Measurements from ENCODE around the gene FETUB.

The FETUB gene

DNA sequence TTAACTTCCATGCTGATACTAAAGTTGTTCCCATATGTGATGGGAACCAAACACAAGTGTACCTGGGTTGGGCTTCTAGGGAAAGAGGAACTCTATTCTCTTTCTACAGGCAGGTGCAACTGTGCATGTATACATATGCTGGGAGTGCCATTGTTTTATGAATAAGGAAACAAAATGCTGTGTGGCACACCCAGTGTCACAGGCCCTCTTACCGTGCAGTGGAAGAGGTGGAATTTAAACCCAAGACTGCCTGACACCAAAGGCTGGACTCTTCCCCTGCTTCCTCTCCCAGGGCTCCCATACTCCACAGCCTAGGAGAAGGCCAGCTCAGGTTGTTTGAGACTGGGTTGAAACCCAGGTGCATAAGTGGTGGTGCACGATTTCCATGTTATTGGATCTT is 1.9 kb upstream of the FETUB start:
- DNase-seq = no peak

DNA sequence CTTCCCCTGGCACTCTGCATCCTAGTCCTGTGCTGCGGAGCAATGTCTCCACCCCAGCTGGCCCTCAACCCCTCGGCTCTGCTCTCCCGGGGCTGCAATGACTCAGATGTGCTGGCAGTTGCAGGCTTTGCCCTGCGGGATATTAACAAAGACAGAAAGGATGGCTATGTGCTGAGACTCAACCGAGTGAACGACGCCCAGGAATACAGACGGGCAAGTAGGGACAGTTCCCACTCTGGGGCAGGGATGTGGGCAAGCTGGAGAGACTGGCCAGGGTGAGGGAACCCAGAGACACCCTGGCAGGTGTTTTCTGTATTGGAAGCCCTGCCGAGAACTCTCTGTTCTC is 247 bp downstream of the FETUB start:
- DNase-seq = no peak

DNA sequence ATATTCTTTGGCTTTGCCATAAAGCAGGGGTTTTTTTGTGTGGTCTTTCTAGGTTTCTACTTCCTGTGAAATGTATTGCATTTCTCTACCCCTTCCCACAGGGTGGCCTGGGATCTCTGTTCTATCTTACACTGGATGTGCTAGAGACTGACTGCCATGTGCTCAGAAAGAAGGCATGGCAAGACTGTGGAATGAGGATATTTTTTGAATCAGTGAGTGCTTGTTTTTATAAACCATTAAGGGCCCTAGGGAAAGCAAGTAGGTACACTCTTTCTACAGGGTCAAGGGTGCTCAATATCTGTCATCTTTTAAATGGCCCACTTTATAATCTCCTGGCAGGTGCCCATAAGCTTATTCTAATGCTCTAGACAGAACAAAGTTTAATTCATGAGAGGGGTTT is 730 bp downstream of the FETUB start:
- no peak for DNase-seq

DNA sequence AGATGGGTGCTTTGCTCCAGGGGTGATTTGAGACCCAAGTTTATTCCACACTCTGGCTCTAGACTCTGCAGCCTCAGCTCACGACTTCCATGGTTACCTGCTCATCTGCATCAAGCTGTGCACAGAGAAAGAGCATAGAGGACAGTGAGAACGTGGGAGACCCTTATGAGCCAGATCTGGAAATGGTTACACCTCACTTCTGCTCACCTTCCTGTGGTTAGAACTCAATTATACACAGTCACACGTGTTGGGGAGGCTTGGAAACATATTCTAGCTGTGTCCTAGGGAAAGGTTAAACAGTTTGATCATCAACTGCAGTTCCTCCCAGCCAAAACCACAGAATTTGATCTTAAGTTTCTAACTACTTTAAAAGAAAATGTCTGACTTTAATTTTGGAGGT is 1.8 kb downstream of the FETUB start:
- no peak for DNase-seq

DNA sequence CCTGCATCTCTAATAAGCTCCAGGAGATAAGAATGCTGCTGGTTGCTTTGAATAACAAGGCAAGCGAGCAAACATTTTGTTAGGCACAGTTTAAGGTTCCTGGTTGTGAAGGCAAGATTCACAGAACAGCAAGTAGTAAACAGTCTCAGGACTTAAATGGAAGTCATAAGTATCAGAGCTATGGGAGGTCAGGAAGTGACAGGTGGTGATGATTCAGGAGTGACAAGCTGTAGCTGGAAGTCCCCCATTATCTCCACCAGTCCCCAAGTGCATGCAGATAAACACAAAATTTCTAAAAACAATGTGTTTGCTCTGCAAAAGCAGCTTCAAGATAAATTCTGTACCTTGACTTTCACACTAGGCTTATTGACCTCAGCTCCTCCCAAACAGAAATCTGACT is 3.3 kb downstream of the FETUB start:
- no peak for DNase-seq

DNA sequence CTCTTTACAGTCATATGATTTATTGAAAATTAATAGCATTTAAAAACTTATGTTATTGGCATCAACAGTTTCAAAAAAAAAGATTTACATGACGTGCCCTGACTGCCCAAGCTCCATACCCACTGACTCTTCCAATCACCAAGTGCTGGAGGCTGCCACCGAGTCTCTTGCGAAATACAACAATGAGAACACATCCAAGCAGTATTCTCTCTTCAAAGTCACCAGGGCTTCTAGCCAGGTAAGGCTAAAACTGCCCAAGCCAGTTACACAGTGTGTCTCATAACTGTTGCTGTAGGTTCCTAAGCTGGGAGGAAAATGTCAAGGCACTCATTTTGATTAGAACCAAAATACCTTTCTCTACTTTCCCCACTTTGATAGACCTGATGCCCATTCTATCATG is 4.5 kb downstream of the FETUB start:
- DNase-seq = no peak

DNA sequence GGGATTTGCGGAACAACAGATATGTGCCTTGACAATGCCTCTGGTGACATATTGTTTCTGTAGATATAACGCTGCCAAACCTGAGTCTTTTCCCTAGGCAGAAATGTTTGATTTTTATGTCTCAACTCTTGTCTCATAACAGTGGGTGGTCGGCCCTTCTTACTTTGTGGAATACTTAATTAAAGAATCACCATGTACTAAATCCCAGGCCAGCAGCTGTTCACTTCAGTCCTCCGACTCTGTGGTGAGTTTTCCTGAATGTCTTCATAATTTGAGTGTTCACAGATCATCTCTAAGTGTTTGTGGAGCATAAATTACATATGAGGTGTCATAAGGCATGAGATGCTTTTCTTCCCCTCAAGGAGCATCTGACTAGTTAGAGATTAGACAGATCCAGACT is 5.9 kb downstream of the FETUB start:
- no peak for DNase-seq

DNA sequence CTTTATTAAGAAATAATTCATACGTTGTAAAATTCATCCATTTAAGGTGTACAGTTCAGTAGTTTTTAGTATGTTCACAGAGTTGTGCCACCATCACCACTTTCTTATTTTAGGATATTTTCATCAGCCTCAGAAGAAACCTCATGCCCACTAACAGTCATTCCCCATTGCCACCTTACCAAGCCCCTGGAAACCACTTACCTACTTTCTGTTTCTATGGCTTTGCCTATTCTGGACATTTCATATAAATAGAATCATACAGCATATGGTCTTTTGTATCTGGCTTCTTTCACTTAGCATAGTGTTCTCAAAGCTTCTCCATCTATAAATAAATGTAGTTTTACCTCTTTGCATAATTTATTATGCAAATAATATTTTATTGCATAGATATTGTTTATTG is 6.6 kb downstream of the FETUB start:
- no peak for DNase-seq

DNA sequence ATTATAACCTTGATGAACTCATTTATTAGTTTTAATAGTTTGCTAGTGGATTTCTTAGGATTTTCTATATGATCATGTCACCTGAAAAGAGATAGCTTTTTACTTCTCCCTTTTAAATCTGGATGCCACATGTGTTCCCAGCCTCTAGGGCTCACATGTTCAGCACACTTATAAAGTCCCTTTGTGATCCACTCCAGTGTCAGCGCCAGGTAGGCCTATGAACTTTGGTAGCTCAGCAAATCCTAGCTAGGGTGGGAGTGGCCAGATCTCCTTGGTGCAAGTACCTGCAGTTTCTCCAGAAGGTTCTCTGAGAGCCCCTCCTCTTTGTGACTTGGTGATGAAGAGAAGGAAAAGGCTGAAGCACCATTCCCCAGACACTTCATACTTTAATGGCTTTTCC is 8.7 kb downstream of the FETUB start:
- DNase-seq = no peak

DNA sequence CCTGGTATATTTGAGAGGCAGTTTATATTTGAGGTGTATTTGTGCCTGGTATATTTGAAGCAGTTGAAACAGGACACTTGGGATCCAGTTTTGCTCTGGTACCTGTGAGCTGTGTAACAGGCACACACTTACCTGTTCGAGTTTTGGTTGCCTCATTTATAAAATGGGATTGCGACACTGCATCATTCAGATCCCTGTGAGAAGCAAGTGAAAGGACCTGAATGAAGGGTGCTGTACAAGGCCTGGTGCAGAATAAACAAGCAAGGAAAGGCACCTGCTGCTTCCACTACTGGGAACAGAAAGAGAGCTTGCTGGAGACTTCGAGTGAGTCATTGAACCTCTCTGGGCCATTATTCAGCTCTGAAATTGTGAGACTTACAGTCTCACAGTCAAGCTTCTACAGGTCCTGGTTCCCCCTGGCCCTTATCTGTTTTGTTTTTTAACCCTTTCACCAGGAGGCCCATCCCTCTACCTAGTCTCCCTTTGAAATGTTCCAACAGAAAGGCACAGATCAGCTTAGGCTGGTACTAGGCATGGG is 11.5 kb downstream of the FETUB start:
- DNase-seq = no peak

DNA sequence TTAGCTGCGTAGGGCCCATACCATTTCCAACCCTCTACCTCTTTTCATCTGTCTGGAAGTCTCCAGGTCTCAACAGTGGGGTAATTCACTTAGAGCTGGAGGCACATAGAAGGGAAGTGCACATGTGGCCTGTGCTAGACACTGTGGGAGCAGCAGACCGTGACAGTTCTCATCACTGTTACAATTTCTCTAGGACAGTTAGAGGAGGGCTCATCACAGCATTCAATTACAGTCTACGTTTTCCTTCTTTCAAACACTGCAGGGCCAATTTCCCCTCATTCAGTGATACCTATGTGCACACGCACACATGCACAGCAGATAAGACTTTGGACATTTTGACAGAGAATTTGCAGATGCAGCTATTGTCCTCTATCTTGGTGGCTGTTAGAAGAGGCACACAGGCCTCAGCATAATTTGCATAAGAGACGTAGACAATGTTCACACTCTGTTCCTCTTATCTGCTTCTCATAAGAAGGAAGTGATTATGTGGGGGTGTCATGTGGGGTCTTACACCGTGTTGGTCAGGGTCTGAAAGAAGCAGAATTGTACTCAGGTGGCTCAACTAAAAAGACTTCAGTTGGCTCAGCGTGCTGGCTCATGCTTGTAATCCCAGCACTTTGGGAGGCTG is 13.0 kb downstream of the FETUB start:
- DNase-seq = no peak

DNA sequence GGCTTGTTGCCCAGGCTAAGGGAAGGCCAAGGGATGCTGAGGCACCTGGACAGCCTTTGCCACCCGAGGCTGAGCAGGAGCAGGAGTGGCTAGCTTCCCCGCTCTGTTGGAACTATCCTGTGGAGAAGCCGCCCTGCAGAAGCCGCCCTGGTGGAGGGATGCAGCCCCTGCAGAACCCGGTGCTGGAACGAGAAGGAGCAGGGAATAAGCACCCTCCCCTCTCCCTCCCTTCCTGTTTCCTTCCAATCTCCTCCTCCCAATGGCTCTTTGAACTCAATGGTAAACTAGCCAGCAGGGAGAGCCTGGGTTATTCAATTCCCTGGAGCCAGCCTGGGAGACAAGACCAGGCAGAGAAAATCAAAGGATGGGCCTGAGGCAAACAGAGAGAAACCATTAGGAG is 13.8 kb downstream of the FETUB start:
- no peak for DNase-seq

DNA sequence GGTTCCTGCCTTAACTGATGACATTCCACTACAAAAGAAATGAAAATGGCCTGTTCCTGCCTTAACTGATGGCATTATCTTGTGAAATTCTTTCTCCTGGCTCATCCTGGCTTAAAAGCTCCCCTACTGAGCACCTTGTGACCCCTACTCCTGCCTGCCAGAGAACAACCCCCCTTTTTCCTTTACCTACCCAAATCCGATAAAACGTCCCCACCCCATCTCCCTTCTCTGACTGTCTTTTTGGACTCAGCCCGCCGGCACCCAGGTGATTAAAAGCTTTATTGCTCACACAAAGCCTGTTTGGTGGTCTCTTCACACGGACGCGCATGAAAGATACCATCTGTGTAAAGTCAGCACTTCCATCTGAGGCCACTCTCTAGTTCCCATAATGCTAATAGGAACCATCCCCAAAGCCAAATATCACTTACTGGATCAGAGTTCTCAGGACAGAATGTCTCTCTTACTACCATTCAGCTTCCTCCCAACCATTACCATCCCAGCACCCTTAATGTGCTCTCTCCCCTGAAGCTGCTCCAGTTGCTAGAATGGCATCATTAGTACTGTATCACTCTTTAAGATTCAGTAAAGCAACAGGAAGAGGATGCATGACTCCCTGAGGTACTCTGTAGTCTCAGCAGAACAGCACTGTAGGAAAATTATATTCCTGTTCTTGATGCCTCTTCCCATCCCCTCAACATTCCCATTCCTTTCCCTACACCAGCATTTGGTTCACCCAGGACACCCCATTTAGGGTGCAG is 23.3 kb downstream of the FETUB start:
- DNase-seq = no peak

DNA sequence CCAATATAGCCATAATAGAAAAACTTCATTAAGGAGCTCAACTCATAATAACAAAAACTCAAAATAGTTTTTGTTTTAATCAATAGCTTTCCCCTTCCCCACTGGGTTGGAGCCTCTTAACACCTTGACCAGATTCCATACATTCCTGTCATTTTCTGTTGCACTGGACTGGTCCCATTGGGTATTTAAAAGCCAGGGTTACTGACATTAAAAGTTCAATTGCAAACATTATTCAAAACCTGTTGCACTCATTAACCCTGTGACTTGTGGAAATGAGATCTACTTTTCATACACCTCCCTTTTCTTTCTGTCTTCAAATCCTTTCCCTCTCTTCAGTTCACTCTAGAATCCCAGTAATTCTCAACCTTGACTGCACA is 23.9 kb downstream of the FETUB start:
- no peak for DNase-seq

DNA sequence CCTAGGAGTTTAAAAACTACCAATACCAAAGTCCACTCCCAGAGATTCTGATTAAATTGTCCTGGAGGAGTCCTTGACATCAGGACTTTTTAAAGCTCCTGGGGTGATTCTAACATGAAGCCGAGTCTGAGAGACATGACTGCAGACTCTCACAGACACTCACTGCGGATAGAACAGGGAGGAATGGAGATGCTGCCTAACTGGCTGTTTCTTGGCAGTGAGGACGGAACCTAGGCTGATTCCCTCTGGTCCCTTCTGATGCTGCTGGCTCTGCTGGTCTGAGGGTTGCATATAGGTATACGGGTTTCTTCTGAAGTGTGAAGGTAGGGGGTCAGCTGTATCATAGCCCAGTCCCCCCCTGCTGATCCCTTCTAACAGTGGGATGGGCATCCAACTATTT is 24.3 kb downstream of the FETUB start:
- DNase-seq = no peak

DNA sequence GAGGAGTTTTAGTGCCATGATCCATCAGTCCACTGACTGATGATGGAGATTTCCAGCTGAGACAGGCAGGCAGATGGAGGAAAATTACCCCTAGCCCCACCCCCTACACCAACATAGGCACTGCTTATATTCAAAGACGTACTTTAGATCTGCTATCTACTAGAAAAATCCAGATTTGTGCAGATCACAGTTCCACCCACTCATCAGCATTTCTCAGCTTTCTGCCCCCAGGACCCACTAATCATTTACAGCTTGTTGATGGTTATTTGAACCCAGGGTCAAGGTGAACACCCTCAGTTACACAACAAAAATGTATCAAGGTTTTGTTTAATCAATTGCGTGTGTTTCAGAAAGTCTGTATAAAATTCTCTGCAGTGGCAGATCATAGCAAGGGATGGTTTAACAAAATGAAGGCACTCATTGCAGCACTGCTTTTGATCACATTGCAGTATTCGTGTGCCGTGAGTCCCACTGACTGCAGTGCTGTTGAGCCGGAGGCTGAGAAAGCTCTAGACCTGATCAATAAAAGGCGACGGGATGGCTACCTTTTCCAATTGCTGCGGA is 25.5 kb downstream of the FETUB start, which contains the start of gene HRG:
Gene HRG, plus strand, starts transcription at position 390 of the 564 bp plus-strand sequence. Its CDS starts 18 bp downstream, at position 408.
- DNase-seq = no peak

DNA sequence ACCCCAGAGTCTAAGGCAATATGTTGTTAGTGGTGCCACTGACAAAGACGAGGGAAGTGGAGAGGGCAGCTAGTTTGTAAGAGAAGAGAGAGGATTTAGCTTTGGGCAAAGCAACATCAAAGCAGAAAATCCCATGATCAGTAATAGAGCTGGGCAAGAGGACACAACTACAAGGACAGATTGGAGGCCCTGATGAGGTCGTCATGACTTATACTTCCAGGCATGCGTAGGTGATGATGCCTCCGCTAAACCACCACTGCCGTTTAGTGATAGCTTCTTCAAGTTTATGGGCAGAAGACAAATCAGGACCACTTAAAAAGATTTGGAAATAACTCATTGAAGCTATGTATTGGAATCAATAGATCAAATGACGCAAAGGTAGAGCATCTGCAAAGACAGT is 28.2 kb downstream of the FETUB start:
- no peak for DNase-seq

DNA sequence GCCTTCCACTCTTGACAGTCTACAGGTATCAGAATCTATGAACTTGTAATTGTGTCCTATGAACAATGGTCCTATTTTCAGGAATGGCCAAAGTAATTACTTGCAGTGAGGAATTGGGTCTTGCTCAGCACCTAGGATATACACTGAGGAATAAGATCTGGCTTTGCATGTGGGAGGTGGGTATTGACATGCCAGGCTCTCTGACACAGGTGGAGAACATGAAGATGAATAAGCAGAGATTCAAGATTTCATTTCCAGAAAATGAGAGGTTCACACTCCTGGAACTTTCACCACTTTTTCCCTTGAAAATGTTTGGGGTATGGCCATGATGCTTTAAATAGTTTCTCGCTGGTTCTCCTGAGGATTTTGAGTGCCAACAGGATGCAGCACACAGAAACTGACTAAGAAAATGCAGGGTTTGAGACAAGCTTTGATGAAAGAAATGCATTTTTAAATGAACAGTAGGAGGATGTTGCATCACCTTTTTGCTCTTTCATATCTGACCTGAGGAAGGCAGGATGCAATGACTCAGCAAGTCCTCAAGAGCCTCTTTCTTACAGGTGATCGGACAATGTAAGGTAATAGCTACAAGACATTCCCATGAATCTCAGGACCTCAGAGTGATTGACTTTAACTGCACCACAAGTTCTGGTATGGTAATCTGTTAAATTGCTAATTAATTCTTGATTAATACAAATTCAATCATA is 29.3 kb downstream of the FETUB start:
- DNase-seq = no peak

DNA sequence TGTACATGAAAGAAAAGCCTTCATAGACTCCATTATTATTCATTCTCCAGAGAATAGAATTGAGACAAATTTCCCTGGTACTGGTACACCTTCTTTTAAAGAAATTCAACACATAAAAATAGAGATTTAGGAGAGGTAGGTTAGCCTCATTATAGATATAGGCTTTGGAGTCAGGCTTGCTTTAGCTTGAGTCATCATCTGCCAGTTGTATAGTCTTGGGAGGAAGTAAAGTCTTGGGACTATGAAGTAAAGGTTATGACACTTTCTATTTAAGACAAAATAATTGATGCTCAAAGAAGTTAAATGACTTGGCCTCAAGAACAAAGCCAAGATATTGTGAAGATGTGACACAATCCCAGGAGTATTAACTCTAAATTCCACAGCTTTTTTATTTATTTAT is 30.0 kb downstream of the FETUB start:
- no peak for DNase-seq

DNA sequence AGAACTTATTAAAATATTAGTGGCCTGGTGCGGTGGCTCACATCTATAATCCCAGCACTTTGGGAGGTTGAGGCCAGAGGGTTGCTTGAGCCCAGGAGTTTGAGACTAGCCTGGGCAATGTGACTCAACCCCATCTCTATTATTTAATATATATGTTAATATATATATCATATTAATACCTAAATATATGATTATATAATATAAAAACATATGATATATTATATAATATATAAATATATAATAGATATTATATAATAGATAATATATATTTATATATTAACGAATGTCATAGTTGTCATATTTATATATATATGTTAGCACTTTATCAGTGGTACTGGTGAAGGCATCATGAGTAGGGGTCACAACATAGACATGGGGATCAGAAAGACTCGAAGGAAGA is 30.9 kb downstream of the FETUB start:
- no peak for DNase-seq

DNA sequence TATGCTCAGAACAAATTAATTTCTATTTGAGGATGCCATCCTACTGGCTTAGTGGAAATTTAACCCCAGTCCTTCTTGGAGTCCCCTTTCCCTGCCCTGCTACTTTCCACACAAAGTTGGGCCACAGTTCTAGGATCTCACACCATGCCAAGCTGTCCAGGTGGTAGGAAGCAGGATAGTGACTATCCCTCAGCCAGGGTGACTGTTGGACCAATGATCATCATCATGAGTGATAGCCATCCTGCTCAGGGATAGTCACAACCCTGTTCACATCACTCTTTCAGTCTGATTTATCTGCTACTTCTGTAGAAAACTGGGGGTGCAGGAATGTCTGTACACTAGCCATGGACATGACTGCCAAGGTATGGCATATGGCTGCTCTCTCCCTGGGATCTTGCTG is 38.4 kb downstream of the FETUB start:
- DNase-seq = no peak

DNA sequence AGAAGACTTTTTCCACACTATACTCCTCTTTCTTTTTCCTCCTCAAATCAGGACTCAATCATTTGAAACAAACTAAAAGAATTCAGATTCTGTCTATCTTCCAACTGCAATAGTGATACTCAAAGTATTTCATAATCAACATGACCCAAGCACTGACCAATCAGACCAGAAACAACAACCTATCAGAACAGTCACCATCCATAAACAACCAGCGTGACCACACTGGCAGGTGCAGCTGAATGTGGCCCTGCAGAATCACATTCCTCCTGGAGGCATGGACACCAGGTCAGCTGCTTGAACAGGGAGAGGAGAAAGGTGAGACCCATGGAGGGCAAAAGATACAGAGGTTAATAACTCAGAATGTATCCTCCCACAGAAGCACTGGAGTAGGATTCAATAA is 39.0 kb downstream of the FETUB start:
- no peak for DNase-seq

DNA sequence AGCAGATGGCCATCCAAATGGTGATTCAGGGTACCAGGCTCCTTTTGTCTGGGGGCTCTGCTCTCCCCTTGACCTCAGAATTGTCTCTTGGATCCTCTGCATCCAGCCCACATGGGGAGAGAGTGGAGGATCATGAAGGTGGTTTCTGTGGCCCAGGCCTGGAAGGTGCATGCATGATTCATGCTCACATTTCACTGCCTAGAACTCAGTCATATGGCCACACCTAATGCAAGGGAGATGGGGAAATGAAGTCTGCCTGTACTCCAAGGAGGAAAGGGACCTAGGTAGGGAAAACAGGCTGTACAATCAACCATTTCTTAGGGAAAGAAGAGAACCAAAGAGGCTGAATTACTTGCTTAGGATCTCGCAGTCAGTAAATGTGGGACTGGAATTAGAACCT is 40.7 kb downstream of the FETUB start:
- no peak for DNase-seq

DNA sequence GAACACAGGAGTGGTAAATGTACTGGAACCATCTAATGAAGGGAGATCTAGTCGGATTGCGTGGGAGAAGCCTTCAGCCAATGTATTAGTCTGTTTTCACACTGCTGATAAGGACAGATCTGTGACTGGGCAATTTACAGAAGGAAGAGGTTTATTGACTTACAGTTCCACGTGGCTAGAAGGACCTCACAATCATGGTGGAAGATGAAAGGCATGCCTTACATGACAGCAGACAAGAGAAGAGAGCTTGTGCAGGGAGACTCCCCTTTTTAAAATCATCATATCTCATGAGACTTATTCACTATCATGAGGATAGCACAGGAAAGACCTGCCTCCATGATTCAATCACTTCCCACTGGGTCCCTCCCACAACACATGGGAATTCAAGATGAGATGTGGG is 42.6 kb downstream of the FETUB start:
- no peak for DNase-seq
